ENCODE results near the gene RBM4. TPM values are rescaled to one million over a fixed set of nuclear protein-coding genes. Genes with fewer than 3 reads are reported as not detected.

RBM4 gene
- total RNA-seq, result 79.5 and 91.1 TPM in 2 replicates

GRCh38 chr11:66638177-66639065 is at the start of gene RBM4:
TSS of gene RBM4 (plus strand) at chr11:66638703. CDS start at chr11:66639712, 1,009 bp downstream.

GRCh38 chr11:66592457-66593302 is 45.8 kb upstream of the RBM4 start, which contains the start of the genes CCDC87 and CCS:
TSS of gene CCDC87 (minus strand) at chr11:66593063. CDS start at chr11:66593015, 48 bp downstream.
TSS of gene CCS (plus strand) at chr11:66593185. CDS start at chr11:66593262, 77 bp downstream.

GRCh38 chr11:66616379-66617154 is 21.9 kb upstream of the RBM4 start, which contains the start of gene RBM14:
TSS of gene RBM14 (plus strand) at chr11:66616630. CDS start at chr11:66616721, 91 bp downstream.

GRCh38 chr11:66677599-66678375 is 39.3 kb downstream of the RBM4 start, which contains the start of gene RBM4B:
TSS of gene RBM4B (minus strand) at chr11:66677887. CDS start at chr11:66677079, 808 bp downstream.

Other genes with a start within 250 kb of the RBM4 start
- not detected in 2 replicates for gene NPAS4, start 217.7 kb upstream of the RBM4 start, total RNA-seq
- 34.9 and 53.7 TPM in 2 replicates for gene MRPL11, start 199.9 kb upstream of the RBM4 start, total RNA-seq
- gene PELI3, start 171.8 kb upstream of the RBM4 start, total RNA-seq, result 16.1 and 17.7 TPM in 2 replicates
- gene DPP3, start 158.3 kb upstream of the RBM4 start, total RNA-seq, result 54.4 and 85.1 TPM in 2 replicates
- 13.0 and 16.4 TPM in 2 replicates for gene BBS1, start 128.1 kb upstream of the RBM4 start, total RNA-seq
- gene ZDHHC24, start 92.7 kb upstream of the RBM4 start, total RNA-seq, result 17.7 and 22.9 TPM in 2 replicates
- not detected in 2 replicates for gene ACTN3, start 91.8 kb upstream of the RBM4 start, total RNA-seq
- 3.2 and 15.9 TPM in 2 replicates for gene CTSF, start 70.1 kb upstream of the RBM4 start, total RNA-seq
- gene CCDC87, start 45.6 kb upstream of the RBM4 start, total RNA-seq, result 0.48 TPM in 1 of 2 replicates, not detected in the other
- 23.9 and 26.5 TPM in 2 replicates for gene CCS, start 45.5 kb upstream of the RBM4 start, total RNA-seq
- gene RBM14, start 22.1 kb upstream of the RBM4 start, total RNA-seq, result 8.1 and 10.4 TPM in 2 replicates
- gene RBM4B, start 39.2 kb downstream of the RBM4 start, total RNA-seq, result 9.4 and 15.8 TPM in 2 replicates
- gene SPTBN2, start 90.5 kb downstream of the RBM4 start, total RNA-seq, result 87.0 and 92.1 TPM in 2 replicates
- gene RCE1, start 204.7 kb downstream of the RBM4 start, total RNA-seq, result 28.1 and 34.9 TPM in 2 replicates
- 26.7 and 37.3 TPM in 2 replicates for gene LRFN4, start 218.4 kb downstream of the RBM4 start, total RNA-seq